SK-N-SH treated with all-trans-retinoic acid at 6 μM for 48 hours (cell line): ENCODE measurements around the gene NSMF.

ENCODE experiments used
- ATAC-seq: fragments of 200-7000 bp; cut with Tn5 transposase; 3 replicates; pipeline ENCODE4 v1.9.1; 2020; ENCODE audit warnings: mild to moderate bottlenecking, moderate library complexity
- ARNTL ChIP-seq: fragments of 450-650 bp; formaldehyde crosslinking; IDR thresholded peaks from 2 replicates; pipeline ENCODE4 v1.5.0; 2020; ENCODE audit warnings: low read depth, mild to moderate bottlenecking, moderate library complexity, borderline replicate concordance
- BACH2 ChIP-seq: fragments of 250-450 bp; sonication (Bioruptor Pico); IDR thresholded peaks from 2 replicates; pipeline ENCODE4 v1.9.0; 2021; ENCODE audit warnings: mild to moderate bottlenecking, borderline replicate concordance
- CREB5 ChIP-seq: fragments of 250-450 bp; sonication (Bioruptor Pico); IDR thresholded peaks from 2 replicates; pipeline ENCODE4 v1.5.1; 2020; ENCODE audit warnings: low read depth, mild to moderate bottlenecking, moderate library complexity
- CSDC2 ChIP-seq: fragments of 250-450 bp; sonication (Bioruptor Pico); IDR thresholded peaks from 2 replicates; pipeline ENCODE4 v1.5.0; 2020; ENCODE audit warnings: mild to moderate bottlenecking, moderate library complexity
- CSRNP3 ChIP-seq: fragments of 250-450 bp; sonication (Bioruptor Pico); IDR thresholded peaks from 2 replicates; pipeline ENCODE4 v1.5.1; 2021; ENCODE audit warnings: mild to moderate bottlenecking, moderate library complexity
- ESRRG ChIP-seq: fragments of 250-450 bp; sonication (Bioruptor Pico); IDR thresholded peaks from 2 replicates; pipeline ENCODE4 v1.6.1; 2021; ENCODE audit warnings: mild to moderate bottlenecking
- ISL1 ChIP-seq: fragments of 250-450 bp; sonication (Bioruptor Pico); IDR thresholded peaks from 2 replicates; pipeline ENCODE4 v2.1.2; 2022; ENCODE audit warnings: mild to moderate bottlenecking, moderate library complexity
- OSR1 ChIP-seq: fragments of 250-450 bp; sonication (Bioruptor Pico); IDR thresholded peaks from 2 replicates; pipeline ENCODE4 v1.8.0; 2022; ENCODE audit warnings: moderate library complexity, mild to moderate bottlenecking, inconsistent platforms
- PATZ1 ChIP-seq: fragments of 250-450 bp; sonication (Bioruptor Pico); IDR thresholded peaks from 2 replicates; pipeline ENCODE4 v1.8.0; 2020; ENCODE audit warnings: mild to moderate bottlenecking, moderate library complexity, borderline replicate concordance
- POU6F1 ChIP-seq: fragments of 250-450 bp; sonication (Bioruptor Pico); IDR thresholded peaks from 2 replicates; pipeline ENCODE4 v1.8.0; 2021; ENCODE audit warnings: low read depth, mild to moderate bottlenecking, moderate library complexity, borderline replicate concordance
- RARB ChIP-seq: fragments of 250-450 bp; sonication (Bioruptor Pico); IDR thresholded peaks from 2 replicates; pipeline ENCODE4 v1.8.0; 2021; ENCODE audit warnings: mild to moderate bottlenecking, moderate library complexity
- TCF4 ChIP-seq: fragments of 250-450 bp; sonication (Bioruptor Pico); IDR thresholded peaks from 2 replicates; pipeline ENCODE4 v1.8.0; 2021; ENCODE audit warnings: mild to moderate bottlenecking, moderate library complexity, borderline replicate concordance
- TOX ChIP-seq: fragments of 250-450 bp; sonication (Bioruptor Pico); IDR thresholded peaks from 2 replicates; pipeline ENCODE4 v1.8.0; 2021; ENCODE audit warnings: mild to moderate bottlenecking, moderate library complexity, borderline replicate concordance
- TSHZ2 ChIP-seq: fragments of 250-450 bp; sonication (Bioruptor Pico); IDR thresholded peaks from 2 replicates; pipeline ENCODE4 v1.5.0; 2020; ENCODE audit warnings: mild to moderate bottlenecking, moderate library complexity
- ZC3H10 ChIP-seq: fragments of 250-450 bp; sonication (Bioruptor Pico); IDR thresholded peaks from 2 replicates; pipeline ENCODE4 v1.5.1; 2021; ENCODE audit warnings: mild to moderate bottlenecking, moderate library complexity
- ZFP3 ChIP-seq: fragments of 250-450 bp; sonication (Bioruptor Pico); IDR thresholded peaks from 2 replicates; pipeline ENCODE4 v1.5.0; 2020; ENCODE audit warnings: mild to moderate bottlenecking, moderate library complexity
- ZFP30 ChIP-seq: fragments of 450-650 bp; formaldehyde crosslinking; IDR thresholded peaks from 2 replicates; pipeline ENCODE4 v1.5.0; 2022; ENCODE audit warnings: mild to moderate bottlenecking, moderate library complexity
- ZNF565 ChIP-seq: fragments of 450-650 bp; formaldehyde crosslinking; conservative IDR thresholded peaks from 2 replicates; pipeline ENCODE4 v1.5.0; 2020; ENCODE audit warnings: low read depth, mild to moderate bottlenecking, moderate library complexity
- ZNF70 ChIP-seq: fragments of 450-650 bp; formaldehyde crosslinking; IDR thresholded peaks from 2 replicates; pipeline ENCODE4 v1.5.0; 2020; ENCODE audit warnings: mild to moderate bottlenecking, moderate library complexity
- ZNF8 ChIP-seq: fragments of 450-650 bp; formaldehyde crosslinking; IDR thresholded peaks from 2 replicates; pipeline ENCODE4 v1.5.0; 2020; ENCODE audit warnings: mild to moderate bottlenecking, moderate library complexity

NSMF gene

GRCh38 chr9:137487454-137488326, 28.6 kb upstream of the NSMF start (continued):
- TF ChIP-seq POU6F1 (CRISPR knock-in tag) (no peak), TSHZ2 (no peak), TOX (CRISPR knock-in tag) (no peak)

- ATAC-seq: no peak
These were observed 27.7 kb upstream of the NSMF start for GRCh38 chr9:137486545-137487453.

GRCh38 chr9:137486141-137486490, 27.0 kb upstream of the NSMF start:
- no peak for ATAC-seq
- TF ChIP-seq ZNF565 (CRISPR knock-in tag) (no peak), ESRRG (no peak), RARB (CRISPR knock-in tag) (no peak), ZNF8 (CRISPR knock-in tag) (no peak), ZFP30 (CRISPR knock-in tag) (no peak), CSDC2 (no peak), TCF4 (no peak), BACH2 (no peak), ISL1 (CRISPR knock-in tag) (no peak), CREB5 (CRISPR knock-in tag) (no peak), ZC3H10 (CRISPR knock-in tag) (no peak)

More at GRCh38 chr9:137486545-137487453, 27.7 kb upstream of the NSMF start:
- no peak for TF ChIP-seq ARNTL
- no peak for TF ChIP-seq ISL1 (CRISPR knock-in tag)
- no peak for TF ChIP-seq OSR1 (CRISPR knock-in tag)
- TF ChIP-seq PATZ1 (CRISPR knock-in tag): no peak
- TF ChIP-seq ESRRG: no peak
- TF ChIP-seq CSDC2: no peak
- TF ChIP-seq ZFP30 (CRISPR knock-in tag): no peak
- TF ChIP-seq POU6F1 (CRISPR knock-in tag): no peak
- no peak for TF ChIP-seq ZNF8 (CRISPR knock-in tag)
- no peak for TF ChIP-seq BACH2
- no peak for TF ChIP-seq ZFP3 (CRISPR knock-in tag)
- no peak for TF ChIP-seq ZC3H10 (CRISPR knock-in tag)
- TF ChIP-seq ZNF70 (CRISPR knock-in tag): no peak
- TF ChIP-seq TOX (CRISPR knock-in tag): no peak
- no peak for TF ChIP-seq CSRNP3 (CRISPR knock-in tag)
